GM19043 (cell line): Measurements from ENCODE around the gene CFAP300.

Source experiments
- ATAC-seq: cut with Tn5 transposase; IDR thresholded peaks from one replicate; pipeline ENCODE4 v1.9.1; 2021; ENCODE audit warnings: low read depth; ENCODE audit not compliant: unreplicated experiment

Gene CFAP300

GRCh38 chr11:102119997-102120396 lies 72.8 kb downstream of the CFAP300 start:
- no peak for ATAC-seq

GRCh38 chr11:102120437-102120973 lies 73.3 kb downstream of the CFAP300 start:
- ATAC-seq = no peak

GRCh38 chr11:102121329-102121728 lies 74.1 kb downstream of the CFAP300 start:
- no peak for ATAC-seq
